Kidney epithelial cell (primary cell): ENCODE results near the gene SLAMF8. TPM values are rescaled to one million over a fixed set of nuclear protein-coding genes. Genes with fewer than 3 reads are reported as not detected.

Experiments used
- DNase-seq: peaks from one replicate; pipeline ENCODE4 v3.0.0-alpha.2; 2010; ENCODE audit warnings: low read depth
- H3K27me3 ChIP-seq: 2 replicates; pipeline ENCODE4 v1.6.0; 2011; ENCODE audit warnings: low read length; ENCODE audit not compliant: control insufficient read depth, insufficient read depth
- H3K36me3 ChIP-seq: 2 replicates; pipeline ENCODE4 v1.5.1; 2011; ENCODE audit warnings: low read length; ENCODE audit not compliant: control insufficient read depth, insufficient read depth
- H3K4me3 ChIP-seq: 2 replicates; pipeline ENCODE4 v1.5.1; 2011; ENCODE audit warnings: low read depth, mild to moderate bottlenecking, control low read depth, low read length
- CTCF ChIP-seq: IDR thresholded peaks from 2 replicates; pipeline ENCODE4 v1.5.1; 2011; ENCODE audit warnings: mild to moderate bottlenecking, moderate library complexity, low read length, control low read depth, inconsistent platforms; ENCODE audit not compliant: insufficient read depth, poor library complexity, severe bottlenecking
- total RNA-seq: library from RNA; depleted of rRNA; stranded (reverse); fragments of >200 nt; gene quantifications from 2 replicates; pipeline ENCODE4 v1.2.3, GENCODE V29; 2015

The SLAMF8 gene
- total RNA-seq, 1 donor from 2014 or later = 0.04 TPM

- H3K36me3 ChIP-seq = no peaks in the 10 kb centered on the region
- no peaks in the 10 kb centered on the region for H3K27me3 ChIP-seq
- no peak overlapping the region for H3K4me3 ChIP-seq
- no peak for DNase-seq
- TF ChIP-seq CTCF = no peak
These were observed 9.3 kb downstream of the SLAMF8 start for GRCh38 chr1:159835862-159836525.

- no peaks in the 10 kb centered on the region for H3K27me3 ChIP-seq
- no peaks in the 10 kb centered on the region for H3K36me3 ChIP-seq
- no peak for TF ChIP-seq CTCF
- no peak overlapping the region for H3K4me3 ChIP-seq
- DNase-seq = no peak
These were observed 12.0 kb downstream of the SLAMF8 start for GRCh38 chr1:159838715-159839114.

GRCh38 chr1:159839116-159839849 lies 12.6 kb downstream of the SLAMF8 start:
- no peaks in the 10 kb centered on the region for H3K36me3 ChIP-seq

GRCh38 chr1:159841749-159842148 lies 15.1 kb downstream of the SLAMF8 start:
- no peak for DNase-seq
- Histone ChIP-seq H3K36me3 (no peaks in the 10 kb centered on the region), H3K4me3 (no peak overlapping the region), H3K27me3 (no peaks in the 10 kb centered on the region)
- TF ChIP-seq CTCF = no peak

More at GRCh38 chr1:159839116-159839849, 12.6 kb downstream of the SLAMF8 start:
- Histone ChIP-seq H3K4me3 (no peak overlapping the region), H3K27me3 (no peaks in the 10 kb centered on the region)
- no peak for TF ChIP-seq CTCF
- DNase-seq = no peak

GRCh38 chr1:159843459-159843858 lies 16.8 kb downstream of the SLAMF8 start:
- H3K36me3 ChIP-seq = no peaks in the 10 kb centered on the region
- TF ChIP-seq CTCF = no peak
- H3K4me3 ChIP-seq = no peak overlapping the region
- H3K27me3 ChIP-seq = no peaks in the 10 kb centered on the region
- no peak for DNase-seq
